Natural killer cell treated with Interleukin-12 subunit alpha and Interleukin-12 subunit beta and Interleukin-15 and Interleukin-18, amount 100 ng/mL, for 72 hours (primary cell): Measurements from ENCODE around the gene ANGPTL1. TPM values are rescaled to one million over a fixed set of nuclear protein-coding genes. Genes with fewer than 3 reads are reported as not detected.

ENCODE experiments used
- total RNA-seq, 2 donors: library from RNA; stranded (reverse); gene quantifications; one replicate each; pipeline ENCODE4 v1.2.3, GENCODE V29; 2022

The ANGPTL1 gene
- total RNA-seq, 2 donors from 2014 or later = not detected

Other genes with a start within 250 kb of the ANGPTL1 start
- 1 to 10 TPM; 2.4 to 3.8 TPM for gene RALGPS2, start 145.8 kb downstream of the ANGPTL1 start, total RNA-seq
- 10 to 100 TPM; 39.7 to 41.1 TPM for gene FAM20B, start 154.8 kb upstream of the ANGPTL1 start, total RNA-seq
- 10 to 100 TPM; 36.4 to 63.1 TPM for gene TOR3A, start 211.0 kb upstream of the ANGPTL1 start, total RNA-seq